ENCODE results near the gene DEAF1.

Gene DEAF1

DNA sequence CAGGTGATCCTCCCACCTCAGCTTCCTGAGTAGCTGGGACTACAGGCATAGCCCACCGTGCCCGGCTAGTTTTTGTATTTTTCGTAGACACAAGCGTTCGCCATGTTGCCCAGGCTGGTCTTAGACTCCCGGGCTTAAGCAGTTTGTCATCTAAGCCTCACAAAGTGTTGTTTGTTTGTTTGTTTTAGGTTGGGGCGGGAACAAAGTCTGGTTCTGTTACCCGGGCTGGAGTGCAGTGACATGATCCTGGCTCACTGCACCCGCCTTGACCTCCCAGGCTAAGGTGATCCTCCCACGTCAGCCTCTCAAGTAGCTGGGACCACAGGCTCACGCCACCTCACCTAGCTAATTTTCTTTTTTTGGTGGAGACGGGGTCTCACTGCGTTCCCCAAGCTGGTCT, 91.9 kb downstream of the DEAF1 start:
- Histone ChIP-seq H3K23ac (ENCODE audit: low read length in 2 of 2) (no peak overlapping the region), H2BK120ac (ENCODE audit: low read depth, low read length) (no peak overlapping the region), H2BK12ac (ENCODE audit: low read length in 2 of 2) (no peak overlapping the region), H3K79me1 (replicated peaks; ENCODE audit: low read length, poor library complexity, severe bottlenecking) (peaks cover 51% of the 10 kb centered on the region), H3K27me3 (ENCODE audit: control insufficient read depth in 1 of 2, insufficient read depth in 1 of 2, low read length in 2 of 2) (no peaks in the 10 kb centered on the region), H3K14ac (ENCODE audit: low read length in 2 of 2) (no peak overlapping the region), H2AK5ac (ENCODE audit: low read length, severe bottlenecking) (no peak overlapping the region), H3K9me3 (ENCODE audit: control insufficient read depth, low read length) (no peaks in the 10 kb centered on the region), H3K4ac (ENCODE audit: low read depth in 1 of 2, low read length in 2 of 2) (no peak overlapping the region), H2BK5ac (ENCODE audit: low read depth, low read length, poor library complexity, severe bottlenecking) (no peak overlapping the region), H3K4me2 (ENCODE audit: low read length, poor library complexity, severe bottlenecking) (no peak overlapping the region), H2AFZ (ENCODE audit: low read depth, low read length) (no peak overlapping the region), H3K9ac (ENCODE audit: low read length) (no peak overlapping the region), H3K4me3 (ENCODE audit: insufficient read depth in 1 of 2, low read depth in 1 of 2, low read length in 2 of 2) (no peak overlapping the region), H4K8ac (ENCODE audit: low read length) (no peak overlapping the region), H3K4me1 (ENCODE audit: control insufficient read depth, insufficient read depth, low read depth, low read length) (peaks cover 4% of the 10 kb centered on the region), H3K27ac (ENCODE audit: low read length, poor library complexity, severe bottlenecking) (no peak overlapping the region), H3K36me3 (ENCODE audit: control insufficient read depth in 1 of 2, insufficient read depth in 2 of 2, low read depth in 1 of 2, low read length in 2 of 2) (peaks cover 86 to 90% of the 10 kb centered on the region in 2 experiments), H2BK15ac (ENCODE audit: low read depth, poor library complexity, severe bottlenecking) (no peak overlapping the region), H3K18ac (ENCODE audit: low read depth in 1 of 2, low read length in 2 of 2) (no peak overlapping the region), H4K91ac (ENCODE audit: low read length) (no peak overlapping the region)
- DNase-seq = no peak
- WGBS = 93% methylated on average over 13 of the region's 13 CpGs

DNA sequence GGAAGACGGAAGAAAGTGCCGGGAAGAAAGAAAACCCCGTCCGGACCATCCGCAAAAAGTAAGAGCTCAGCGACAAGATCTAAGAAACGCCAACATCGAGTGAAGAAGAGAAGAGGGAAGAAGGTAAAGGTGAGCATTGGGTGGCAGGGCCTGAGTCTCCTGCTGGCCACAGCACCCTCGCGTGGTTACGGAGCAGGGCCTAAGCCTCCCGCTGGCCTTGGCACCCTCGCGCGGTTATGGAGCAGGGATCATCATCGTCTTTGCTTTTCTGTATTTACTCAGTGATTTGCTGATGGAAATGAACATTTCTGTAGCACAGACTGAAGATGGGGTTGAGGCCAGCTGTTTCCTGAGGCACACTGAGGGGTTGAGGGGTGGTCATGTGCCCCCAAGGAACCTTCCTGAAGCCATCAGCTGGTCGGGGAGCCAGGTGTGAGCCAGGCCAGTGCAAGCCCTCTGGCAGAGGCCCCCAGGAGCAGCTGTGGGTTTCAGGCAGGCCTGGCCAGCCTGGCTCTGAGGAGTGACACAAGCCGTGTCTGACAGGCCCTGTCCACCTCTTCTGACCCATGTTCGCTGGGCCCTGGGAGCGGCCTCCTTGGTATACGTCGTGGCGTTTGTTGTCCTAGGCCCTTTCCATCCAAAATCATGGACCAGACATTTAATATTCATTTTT, 93.3 kb downstream of the DEAF1 start:
- H2AK5ac ChIP-seq (ENCODE audit: low read length, severe bottlenecking) = no peak overlapping the region
- peaks cover 86 to 88% of the 10 kb centered on the region in 2 experiments for H3K36me3 ChIP-seq (ENCODE audit: control insufficient read depth in 1 of 2, insufficient read depth in 2 of 2, low read depth in 1 of 2, low read length in 2 of 2)
- H3K27me3 ChIP-seq (ENCODE audit: control insufficient read depth in 1 of 2, insufficient read depth in 1 of 2, low read length in 2 of 2) = no peaks in the 10 kb centered on the region
- peaks cover 49% of the 10 kb centered on the region for H3K79me1 ChIP-seq (replicated peaks; ENCODE audit: low read length, poor library complexity, severe bottlenecking)
- H2BK120ac ChIP-seq (ENCODE audit: low read depth, low read length) = no peak overlapping the region
- peaks cover 4% of the 10 kb centered on the region for H3K4me1 ChIP-seq (ENCODE audit: control insufficient read depth, insufficient read depth, low read depth, low read length)
- no peaks in the 10 kb centered on the region for H3K9me3 ChIP-seq (ENCODE audit: control insufficient read depth, low read length)
- H2BK15ac ChIP-seq (ENCODE audit: low read depth, poor library complexity, severe bottlenecking) = no peak overlapping the region
- no peak overlapping the region for H3K23ac ChIP-seq (ENCODE audit: low read length in 2 of 2)
- no peak overlapping the region for H2BK5ac ChIP-seq (ENCODE audit: low read depth, low read length, poor library complexity, severe bottlenecking)
- H3K27ac ChIP-seq (ENCODE audit: low read length, poor library complexity, severe bottlenecking) = no peak overlapping the region
- no peak for DNase-seq
- H4K8ac ChIP-seq (ENCODE audit: low read length) = no peak overlapping the region
- no peak overlapping the region for H3K4ac ChIP-seq (ENCODE audit: low read depth in 1 of 2, low read length in 2 of 2)
- H2BK12ac ChIP-seq (ENCODE audit: low read length in 2 of 2) = no peak overlapping the region
- no peak overlapping the region for H3K9ac ChIP-seq (ENCODE audit: low read length)
- no peak overlapping the region for H3K4me3 ChIP-seq (ENCODE audit: insufficient read depth in 1 of 2, low read depth in 1 of 2, low read length in 2 of 2)
- H3K18ac ChIP-seq (ENCODE audit: low read depth in 1 of 2, low read length in 2 of 2) = no peak overlapping the region
- 97% methylated on average over 18 of the region's 23 CpGs for WGBS
- H3K4me2 ChIP-seq (ENCODE audit: low read length, poor library complexity, severe bottlenecking) = no peak overlapping the region
- H2AFZ ChIP-seq (ENCODE audit: low read depth, low read length) = no peak overlapping the region
- no peak overlapping the region for H4K91ac ChIP-seq (ENCODE audit: low read length)
- no peak overlapping the region for H3K14ac ChIP-seq (ENCODE audit: low read length in 2 of 2)

DNA sequence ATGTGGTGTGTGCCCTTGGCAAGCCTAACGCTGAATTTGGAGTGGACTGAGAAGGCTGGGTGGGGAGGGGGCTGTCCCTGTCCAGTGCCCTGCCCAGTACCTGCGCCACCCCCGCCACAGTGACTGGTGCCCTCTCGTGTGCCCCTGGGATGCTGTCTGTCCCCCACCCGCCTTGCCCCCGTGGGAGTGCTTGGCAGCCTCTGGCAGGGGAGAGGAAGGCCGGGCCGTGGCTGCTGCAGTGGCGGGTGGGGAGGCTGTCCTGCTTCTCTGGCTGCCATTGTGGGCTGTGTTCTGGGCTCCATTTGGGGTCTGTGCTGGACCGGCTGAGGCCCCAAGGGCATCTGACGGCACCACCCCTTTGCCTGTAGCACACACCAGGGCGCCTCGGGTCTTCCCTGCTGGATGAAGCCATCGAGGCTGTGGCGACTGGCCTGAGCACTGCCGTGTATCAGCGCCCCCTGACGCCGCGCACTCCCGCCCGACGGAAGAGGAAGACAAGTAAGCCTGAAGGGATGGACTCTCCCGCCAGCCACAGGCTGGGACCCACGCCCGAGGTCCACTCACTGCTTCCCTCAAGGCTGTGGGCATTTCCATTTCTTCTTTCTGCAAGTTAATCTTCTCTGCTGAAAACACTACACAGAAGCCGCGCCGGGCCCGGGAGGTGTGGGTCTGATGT, 96.9 kb downstream of the DEAF1 start:
- Histone ChIP-seq H3K9ac (ENCODE audit: low read length) (no peak overlapping the region), H2BK120ac (ENCODE audit: low read depth, low read length) (no peak overlapping the region), H3K27me3 (ENCODE audit: control insufficient read depth in 1 of 2, insufficient read depth in 1 of 2, low read length in 2 of 2) (no peaks in the 10 kb centered on the region), H4K8ac (ENCODE audit: low read length) (no peak overlapping the region), H3K14ac (ENCODE audit: low read length in 2 of 2) (no peak overlapping the region), H2BK12ac (ENCODE audit: low read length in 2 of 2) (no peak overlapping the region), H3K9me3 (ENCODE audit: control insufficient read depth, low read length) (no peaks in the 10 kb centered on the region), H2BK15ac (ENCODE audit: low read depth, poor library complexity, severe bottlenecking) (no peak overlapping the region), H3K36me3 (ENCODE audit: control insufficient read depth in 1 of 2, insufficient read depth in 2 of 2, low read depth in 1 of 2, low read length in 2 of 2) (peaks cover 87 to 91% of the 10 kb centered on the region in 2 experiments), H2AK5ac (ENCODE audit: low read length, severe bottlenecking) (no peak overlapping the region), H3K79me1 (replicated peaks; ENCODE audit: low read length, poor library complexity, severe bottlenecking) (peaks cover 56% of the 10 kb centered on the region), H3K4me1 (ENCODE audit: control insufficient read depth, insufficient read depth, low read depth, low read length) (peaks cover 3% of the 10 kb centered on the region), H2BK5ac (ENCODE audit: low read depth, low read length, poor library complexity, severe bottlenecking) (no peak overlapping the region), H3K4me3 (ENCODE audit: insufficient read depth in 1 of 2, low read depth in 1 of 2, low read length in 2 of 2) (no peak overlapping the region), H3K27ac (ENCODE audit: low read length, poor library complexity, severe bottlenecking) (no peak overlapping the region), H3K4me2 (ENCODE audit: low read length, poor library complexity, severe bottlenecking) (no peak overlapping the region), H2AFZ (ENCODE audit: low read depth, low read length) (no peak overlapping the region), H3K23ac (ENCODE audit: low read length in 2 of 2) (no peak overlapping the region), H4K91ac (ENCODE audit: low read length) (peak overlapping the region; percentile 5), H3K18ac (ENCODE audit: low read depth in 1 of 2, low read length in 2 of 2) (no peak overlapping the region), H3K4ac (ENCODE audit: low read depth in 1 of 2, low read length in 2 of 2) (no peak overlapping the region)
- WGBS = 96% methylated on average over 30 of the region's 30 CpGs
- DNase-seq = no peak

DNA sequence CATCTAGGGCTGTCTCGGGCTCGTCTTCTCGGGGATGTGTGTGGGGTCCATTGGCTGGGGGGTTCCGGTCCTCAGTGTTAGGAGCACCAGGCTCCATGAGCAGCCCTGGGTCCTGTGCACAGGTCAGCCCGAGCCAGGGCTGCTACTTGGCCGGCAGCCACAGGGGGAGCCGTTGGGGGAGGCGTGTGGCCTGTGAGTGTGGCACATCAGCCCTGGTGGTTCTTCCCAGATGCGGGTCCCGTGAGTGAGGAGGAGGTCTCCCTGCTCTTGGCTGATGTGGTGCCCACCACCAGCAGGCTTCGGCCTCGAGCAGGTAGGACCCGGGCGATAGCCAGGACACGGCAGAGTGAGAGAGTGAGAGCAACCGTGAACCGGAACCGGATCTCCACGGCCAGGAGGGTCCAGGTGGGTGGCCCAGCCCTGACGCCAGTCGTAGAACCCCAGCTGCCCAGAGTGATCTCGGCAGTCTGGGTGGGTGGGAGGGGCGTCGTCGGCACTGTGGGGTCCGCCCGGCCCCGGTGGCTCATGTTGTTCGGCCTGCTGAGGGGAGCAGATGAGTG, 97.8 kb downstream of the DEAF1 start:
- Histone ChIP-seq H2BK5ac (ENCODE audit: low read depth, low read length, poor library complexity, severe bottlenecking) (no peak overlapping the region), H2AFZ (ENCODE audit: low read depth, low read length) (no peak overlapping the region), H3K79me1 (replicated peaks; ENCODE audit: low read length, poor library complexity, severe bottlenecking) (peaks cover 62% of the 10 kb centered on the region), H2AK5ac (ENCODE audit: low read length, severe bottlenecking) (no peak overlapping the region), H3K4ac (ENCODE audit: low read depth in 1 of 2, low read length in 2 of 2) (no peak overlapping the region), H3K18ac (ENCODE audit: low read depth in 1 of 2, low read length in 2 of 2) (no peak overlapping the region), H3K4me1 (ENCODE audit: control insufficient read depth, insufficient read depth, low read depth, low read length) (peaks cover 3% of the 10 kb centered on the region), H3K27me3 (ENCODE audit: control insufficient read depth in 1 of 2, insufficient read depth in 1 of 2, low read length in 2 of 2) (no peaks in the 10 kb centered on the region), H2BK15ac (ENCODE audit: low read depth, poor library complexity, severe bottlenecking) (no peak overlapping the region), H3K27ac (ENCODE audit: low read length, poor library complexity, severe bottlenecking) (no peak overlapping the region), H3K4me3 (ENCODE audit: insufficient read depth in 1 of 2, low read depth in 1 of 2, low read length in 2 of 2) (no peak overlapping the region), H2BK12ac (ENCODE audit: low read length in 2 of 2) (no peak overlapping the region), H3K9me3 (ENCODE audit: control insufficient read depth, low read length) (no peaks in the 10 kb centered on the region), H4K91ac (ENCODE audit: low read length) (no peak overlapping the region), H3K14ac (ENCODE audit: low read length in 2 of 2) (no peak overlapping the region), H3K23ac (ENCODE audit: low read length in 2 of 2) (no peak overlapping the region), H3K36me3 (ENCODE audit: control insufficient read depth in 1 of 2, insufficient read depth in 2 of 2, low read depth in 1 of 2, low read length in 2 of 2) (peaks cover 88 to 91% of the 10 kb centered on the region in 2 experiments), H4K8ac (ENCODE audit: low read length) (no peak overlapping the region), H2BK120ac (ENCODE audit: low read depth, low read length) (no peak overlapping the region), H3K4me2 (ENCODE audit: low read length, poor library complexity, severe bottlenecking) (no peak overlapping the region), H3K9ac (ENCODE audit: low read length) (no peak overlapping the region)
- WGBS = 95% methylated on average over 26 of the region's 29 CpGs
- DNase-seq = no peak
